ENCODE results near the gene ERC2. TPM values are rescaled to one million over a fixed set of nuclear protein-coding genes. Genes with fewer than 3 reads are reported as not detected.

The ERC2 gene
- polyA plus RNA-seq, 3 donors = not detected

GRCh38 chr3:55480911-55481743 is 987.1 kb downstream of the ERC2 start:
- Mint-ChIP-seq H3K4me3 (peak overlapping the region in 1 of 2 donors; percentile 71), H3K27ac (no peak overlapping the region), H3K9me3 (peaks cover 0 to 15% (median 4%) of the 10 kb centered on the region in 7 donors), H3K27me3 (ENCODE audit: low read depth in 3 of 3) (peaks cover 68 to 89% (median 72%) of the 10 kb centered on the region in 3 donors), H3K4me1 (peaks cover 5% of the 10 kb centered on the region), H3K36me3 (peaks cover 2 to 5% of the 10 kb centered on the region in 2 donors)
- no peaks in the 10 kb centered on the region for H4K20me1 ChIP-seq (ENCODE audit: insufficient read depth, low read length)
- H3K4me1 ChIP-seq (ENCODE audit: control insufficient read depth in 1 of 2, insufficient read depth in 2 of 2, low read length in 2 of 2) = peaks cover 0 to 2% of the 10 kb centered on the region in 2 donors
- peaks cover 0 to 30% of the 10 kb centered on the region in 2 donors for H3K9me3 ChIP-seq (replicated peaks in 1 of 2; ENCODE audit: control insufficient read depth in 1 of 2, insufficient read depth in 1 of 2, low read length in 2 of 2)
- 2% methylated on average over 25 of the region's 42 CpGs for WGBS (ENCODE audit: insufficient coverage)
- H3K27me3 ChIP-seq (ENCODE audit: control insufficient read depth in 2 of 2, insufficient read depth in 2 of 2, low read length in 2 of 2) = peaks cover 77 to 86% of the 10 kb centered on the region in 2 donors
- intact Hi-C loops (cut with micrococcal nuclease) = loop anchor here in 1 of 2 donors (10.0 kb wide), 1 partner anchor 264 kb away; no protein-coding TSS in a partner anchor
- H2AFZ ChIP-seq (ENCODE audit: insufficient read depth, low read depth, low read length, poor library complexity, severe bottlenecking) = no peak overlapping the region
- no peak overlapping the region for H3K9ac ChIP-seq (ENCODE audit: insufficient read depth, low read length, poor library complexity, severe bottlenecking)
- no peak overlapping the region for H3K27ac ChIP-seq (ENCODE audit: low read depth in 1 of 2, low read length in 2 of 2)
- DNase-seq = no peak
- TF ChIP-seq CTCF (IDR thresholded peaks at IDR 0.05) = no peak
- no peaks in the 10 kb centered on the region for H3K79me2 ChIP-seq (ENCODE audit: insufficient read depth, low read length)
- H3K36me3 ChIP-seq (replicated peaks in 1 of 2; ENCODE audit: control insufficient read depth in 1 of 2, insufficient read depth in 2 of 2, low read length in 2 of 2) = no peaks in the 10 kb centered on the region
- H3K4me3 ChIP-seq (replicated peaks in 1 of 3; ENCODE audit: low read depth in 2 of 3, low read length in 3 of 3) = no peak overlapping the region
- no peak overlapping the region for H3K4me2 ChIP-seq (replicated peaks; ENCODE audit: extremely low read depth, low read length, poor library complexity, severe bottlenecking)

DNA sequence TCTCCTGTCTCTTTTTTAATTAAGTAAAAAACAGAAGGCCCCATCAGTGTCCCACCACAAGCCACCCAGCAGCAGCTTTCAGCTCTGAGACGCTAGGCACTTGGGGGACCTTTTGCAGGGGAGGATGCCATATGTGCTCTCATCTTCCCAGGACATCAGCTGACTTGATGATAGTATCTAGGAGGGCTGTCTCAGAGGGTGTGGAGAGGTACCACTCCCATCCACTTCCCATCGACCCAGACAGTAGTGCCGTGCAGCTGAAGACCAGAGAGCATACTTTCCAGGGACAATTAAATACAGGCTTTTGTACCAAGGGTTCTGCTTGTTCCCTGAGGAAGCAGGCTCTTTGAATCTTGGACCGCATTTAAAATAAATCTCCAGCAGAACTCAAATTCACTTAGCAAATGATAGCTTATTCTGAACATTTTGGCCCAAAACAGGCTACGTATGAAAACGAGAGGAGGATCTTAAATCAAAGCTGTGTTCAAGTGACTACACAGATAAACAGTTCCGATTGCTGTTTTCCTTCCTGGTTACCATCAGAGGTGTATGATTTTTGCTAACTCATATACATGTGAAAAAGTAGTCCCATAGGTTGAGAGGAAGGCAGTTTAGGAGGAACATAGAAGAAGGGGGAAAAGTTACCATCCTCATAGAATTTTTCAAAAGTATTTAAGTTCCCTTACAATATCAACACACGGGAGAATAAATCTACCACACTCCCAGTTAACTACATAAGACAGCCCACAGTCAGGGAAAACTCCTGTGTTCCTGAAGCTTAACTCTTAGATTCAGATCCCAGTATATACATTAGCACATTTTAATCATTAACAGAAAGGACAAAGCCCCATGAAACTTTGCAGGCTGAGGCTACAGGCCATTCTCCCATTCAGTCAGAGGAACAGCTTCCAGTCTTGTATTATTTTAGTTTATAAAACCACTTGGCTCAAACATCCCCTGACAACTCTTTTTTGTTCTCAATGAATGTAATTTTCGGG is 990.7 kb downstream of the ERC2 start:
- Histone ChIP-seq H3K9me3 (replicated peaks in 1 of 2; ENCODE audit: control insufficient read depth in 1 of 2, insufficient read depth in 1 of 2, low read length in 2 of 2) (peaks cover 0 to 15% of the 10 kb centered on the region in 2 donors), H3K79me2 (ENCODE audit: insufficient read depth, low read length) (no peaks in the 10 kb centered on the region), H3K4me1 (ENCODE audit: control insufficient read depth in 1 of 2, insufficient read depth in 2 of 2, low read length in 2 of 2) (no peaks in the 10 kb centered on the region), H2AFZ (ENCODE audit: insufficient read depth, low read depth, low read length, poor library complexity, severe bottlenecking) (no peak overlapping the region), H4K20me1 (ENCODE audit: insufficient read depth, low read length) (no peaks in the 10 kb centered on the region), H3K4me3 (replicated peaks in 1 of 3; ENCODE audit: low read depth in 2 of 3, low read length in 3 of 3) (no peak overlapping the region), H3K27me3 (ENCODE audit: control insufficient read depth in 2 of 2, insufficient read depth in 2 of 2, low read length in 2 of 2) (peaks cover 44 to 52% of the 10 kb centered on the region in 2 donors), H3K36me3 (replicated peaks in 1 of 2; ENCODE audit: control insufficient read depth in 1 of 2, insufficient read depth in 2 of 2, low read length in 2 of 2) (no peaks in the 10 kb centered on the region), H3K4me2 (replicated peaks; ENCODE audit: extremely low read depth, low read length, poor library complexity, severe bottlenecking) (no peak overlapping the region), H3K27ac (ENCODE audit: low read depth in 1 of 2, low read length in 2 of 2) (no peak overlapping the region), H3K9ac (ENCODE audit: insufficient read depth, low read length, poor library complexity, severe bottlenecking) (no peak overlapping the region)
- intact Hi-C loops (cut with micrococcal nuclease) = no loop called here
- peaks cover 0 to 6% (median 0%) of the 10 kb centered on the region in 7 donors for H3K9me3 Mint-ChIP-seq
- no peaks in the 10 kb centered on the region for H3K4me1 Mint-ChIP-seq
- TF ChIP-seq CTCF (IDR thresholded peaks at IDR 0.05) = no peak
- H3K27me3 Mint-ChIP-seq (ENCODE audit: low read depth in 3 of 3) = peaks cover 36 to 59% (median 43%) of the 10 kb centered on the region in 3 donors
- no peak overlapping the region for H3K27ac Mint-ChIP-seq
- H3K4me3 Mint-ChIP-seq = no peak overlapping the region
- no peak for DNase-seq
- 25% methylated on average over 2 of the region's 9 CpGs for WGBS (ENCODE audit: insufficient coverage)
- no peaks in the 10 kb centered on the region for H3K36me3 Mint-ChIP-seq

Measured in CD14-positive monocyte (primary cell).